H1 (cell line): ENCODE results near the gene SOX1. TPM values are rescaled to one million over a fixed set of nuclear protein-coding genes. Genes with fewer than 3 reads are reported as not detected.
A peak's percentile ranks its signal among the peaks of the same experiment; 100 is the strongest.

Source experiments
- BACH1 ChIP-seq: IDR thresholded peaks from 2 replicates; pipeline ENCODE4 v1.6.1; 2012; ENCODE audit warnings: low read length, improper control_type of control experiment
- JUN ChIP-seq: IDR thresholded peaks from 2 replicates; pipeline ENCODE4 v1.6.1; 2011; ENCODE audit warnings: low read depth, mild to moderate bottlenecking, improper control_type of control experiment, low read length
- MAX ChIP-seq: IDR thresholded peaks from 2 replicates; pipeline ENCODE4 v1.6.1; 2012; ENCODE audit warnings: inconsistent platforms
- POU5F1 ChIP-seq: IDR thresholded peaks from 2 replicates; pipeline ENCODE4 v1.6.1; 2011; ENCODE audit warnings: low read depth, mild to moderate bottlenecking, low read length, moderate library complexity
- SAP30 ChIP-seq: fragments of 300-600 bp; sonication (generic); IDR thresholded peaks from 2 replicates; pipeline ENCODE4 v1.7.1; 2012; ENCODE audit warnings: low read length, moderate library complexity, mild to moderate bottlenecking, inconsistent platforms; ENCODE audit not compliant: insufficient read depth, insufficient replicate concordance
- TBP ChIP-seq: IDR thresholded peaks from 2 replicates; pipeline ENCODE4 v1.6.1; 2011; ENCODE audit warnings: low read depth, low read length, improper control_type of control experiment
- polyA plus RNA-seq, 7 experiments: library from polyadenylated mRNA; depleted of rRNA in 3 of 7; stranded (reverse) in 5 of 7; unstranded in 2 of 7; fragments of >200 nt in 5 of 7; fragments of 200-250 nt in 2 of 7; gene quantifications; 1 replicate in 5 of 7; 2 replicates in 1 of 7; 4 replicates in 1 of 7; pipeline versions ENCODE4 v1.2.1 to v1.2.3, GENCODE V29; 2011 to 2013; ENCODE audit warnings: missing spikeins in 2 of 7, mixed read lengths in 2 of 7
- total RNA-seq: library from RNA; stranded (reverse); fragmentation: NEBNext Ultra II Directional; extraction: Animal tissue kit (Norgen Biotek cat#: 25700); gene quantifications from 2 replicates; pipeline ENCODE4 v1.2.1, GENCODE V29; 2021
- TF ChIP-seq, protein P1 (sequence below): fragments of 300-600 bp; sonication (generic); IDR thresholded peaks from 2 replicates; pipeline ENCODE4 v1.7.1; 2012; ENCODE audit warnings: low read length, moderate library complexity, mild to moderate bottlenecking, inconsistent platforms; ENCODE audit not compliant: insufficient replicate concordance
- TF ChIP-seq, protein P2 (sequence below): IDR thresholded peaks from 2 replicates; pipeline ENCODE4 v1.6.1; 2011; ENCODE audit warnings: low read depth, mild to moderate bottlenecking, low read length; ENCODE audit not compliant: insufficient read depth

SOX1 gene
- total and polyA plus RNA-seq, 2 of the 8 experiments (the other 6 are each of a cell fraction or from before 2014, with no cell fraction given), result 0.03 to 0.09 TPM

DNA sequence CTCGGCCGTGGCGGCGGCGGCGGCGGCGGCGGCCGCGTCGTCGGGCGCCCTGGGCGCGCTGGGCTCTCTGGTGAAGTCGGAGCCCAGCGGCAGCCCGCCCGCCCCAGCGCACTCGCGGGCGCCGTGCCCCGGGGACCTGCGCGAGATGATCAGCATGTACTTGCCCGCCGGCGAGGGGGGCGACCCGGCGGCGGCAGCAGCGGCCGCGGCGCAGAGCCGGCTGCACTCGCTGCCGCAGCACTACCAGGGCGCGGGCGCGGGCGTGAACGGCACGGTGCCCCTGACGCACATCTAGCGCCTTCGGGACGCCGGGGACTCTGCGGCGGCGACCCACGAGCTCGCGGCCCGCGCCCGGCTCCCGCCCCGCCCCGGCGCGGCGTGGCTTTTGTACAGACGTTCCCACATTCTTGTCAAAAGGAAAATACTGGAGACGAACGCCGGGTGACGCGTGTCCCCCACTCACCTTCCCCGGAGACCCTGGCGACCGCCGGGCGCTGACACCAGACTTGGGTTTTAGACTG, 1.7 kb downstream of the SOX1 start (continued):
- TF ChIP-seq, protein P1, sequence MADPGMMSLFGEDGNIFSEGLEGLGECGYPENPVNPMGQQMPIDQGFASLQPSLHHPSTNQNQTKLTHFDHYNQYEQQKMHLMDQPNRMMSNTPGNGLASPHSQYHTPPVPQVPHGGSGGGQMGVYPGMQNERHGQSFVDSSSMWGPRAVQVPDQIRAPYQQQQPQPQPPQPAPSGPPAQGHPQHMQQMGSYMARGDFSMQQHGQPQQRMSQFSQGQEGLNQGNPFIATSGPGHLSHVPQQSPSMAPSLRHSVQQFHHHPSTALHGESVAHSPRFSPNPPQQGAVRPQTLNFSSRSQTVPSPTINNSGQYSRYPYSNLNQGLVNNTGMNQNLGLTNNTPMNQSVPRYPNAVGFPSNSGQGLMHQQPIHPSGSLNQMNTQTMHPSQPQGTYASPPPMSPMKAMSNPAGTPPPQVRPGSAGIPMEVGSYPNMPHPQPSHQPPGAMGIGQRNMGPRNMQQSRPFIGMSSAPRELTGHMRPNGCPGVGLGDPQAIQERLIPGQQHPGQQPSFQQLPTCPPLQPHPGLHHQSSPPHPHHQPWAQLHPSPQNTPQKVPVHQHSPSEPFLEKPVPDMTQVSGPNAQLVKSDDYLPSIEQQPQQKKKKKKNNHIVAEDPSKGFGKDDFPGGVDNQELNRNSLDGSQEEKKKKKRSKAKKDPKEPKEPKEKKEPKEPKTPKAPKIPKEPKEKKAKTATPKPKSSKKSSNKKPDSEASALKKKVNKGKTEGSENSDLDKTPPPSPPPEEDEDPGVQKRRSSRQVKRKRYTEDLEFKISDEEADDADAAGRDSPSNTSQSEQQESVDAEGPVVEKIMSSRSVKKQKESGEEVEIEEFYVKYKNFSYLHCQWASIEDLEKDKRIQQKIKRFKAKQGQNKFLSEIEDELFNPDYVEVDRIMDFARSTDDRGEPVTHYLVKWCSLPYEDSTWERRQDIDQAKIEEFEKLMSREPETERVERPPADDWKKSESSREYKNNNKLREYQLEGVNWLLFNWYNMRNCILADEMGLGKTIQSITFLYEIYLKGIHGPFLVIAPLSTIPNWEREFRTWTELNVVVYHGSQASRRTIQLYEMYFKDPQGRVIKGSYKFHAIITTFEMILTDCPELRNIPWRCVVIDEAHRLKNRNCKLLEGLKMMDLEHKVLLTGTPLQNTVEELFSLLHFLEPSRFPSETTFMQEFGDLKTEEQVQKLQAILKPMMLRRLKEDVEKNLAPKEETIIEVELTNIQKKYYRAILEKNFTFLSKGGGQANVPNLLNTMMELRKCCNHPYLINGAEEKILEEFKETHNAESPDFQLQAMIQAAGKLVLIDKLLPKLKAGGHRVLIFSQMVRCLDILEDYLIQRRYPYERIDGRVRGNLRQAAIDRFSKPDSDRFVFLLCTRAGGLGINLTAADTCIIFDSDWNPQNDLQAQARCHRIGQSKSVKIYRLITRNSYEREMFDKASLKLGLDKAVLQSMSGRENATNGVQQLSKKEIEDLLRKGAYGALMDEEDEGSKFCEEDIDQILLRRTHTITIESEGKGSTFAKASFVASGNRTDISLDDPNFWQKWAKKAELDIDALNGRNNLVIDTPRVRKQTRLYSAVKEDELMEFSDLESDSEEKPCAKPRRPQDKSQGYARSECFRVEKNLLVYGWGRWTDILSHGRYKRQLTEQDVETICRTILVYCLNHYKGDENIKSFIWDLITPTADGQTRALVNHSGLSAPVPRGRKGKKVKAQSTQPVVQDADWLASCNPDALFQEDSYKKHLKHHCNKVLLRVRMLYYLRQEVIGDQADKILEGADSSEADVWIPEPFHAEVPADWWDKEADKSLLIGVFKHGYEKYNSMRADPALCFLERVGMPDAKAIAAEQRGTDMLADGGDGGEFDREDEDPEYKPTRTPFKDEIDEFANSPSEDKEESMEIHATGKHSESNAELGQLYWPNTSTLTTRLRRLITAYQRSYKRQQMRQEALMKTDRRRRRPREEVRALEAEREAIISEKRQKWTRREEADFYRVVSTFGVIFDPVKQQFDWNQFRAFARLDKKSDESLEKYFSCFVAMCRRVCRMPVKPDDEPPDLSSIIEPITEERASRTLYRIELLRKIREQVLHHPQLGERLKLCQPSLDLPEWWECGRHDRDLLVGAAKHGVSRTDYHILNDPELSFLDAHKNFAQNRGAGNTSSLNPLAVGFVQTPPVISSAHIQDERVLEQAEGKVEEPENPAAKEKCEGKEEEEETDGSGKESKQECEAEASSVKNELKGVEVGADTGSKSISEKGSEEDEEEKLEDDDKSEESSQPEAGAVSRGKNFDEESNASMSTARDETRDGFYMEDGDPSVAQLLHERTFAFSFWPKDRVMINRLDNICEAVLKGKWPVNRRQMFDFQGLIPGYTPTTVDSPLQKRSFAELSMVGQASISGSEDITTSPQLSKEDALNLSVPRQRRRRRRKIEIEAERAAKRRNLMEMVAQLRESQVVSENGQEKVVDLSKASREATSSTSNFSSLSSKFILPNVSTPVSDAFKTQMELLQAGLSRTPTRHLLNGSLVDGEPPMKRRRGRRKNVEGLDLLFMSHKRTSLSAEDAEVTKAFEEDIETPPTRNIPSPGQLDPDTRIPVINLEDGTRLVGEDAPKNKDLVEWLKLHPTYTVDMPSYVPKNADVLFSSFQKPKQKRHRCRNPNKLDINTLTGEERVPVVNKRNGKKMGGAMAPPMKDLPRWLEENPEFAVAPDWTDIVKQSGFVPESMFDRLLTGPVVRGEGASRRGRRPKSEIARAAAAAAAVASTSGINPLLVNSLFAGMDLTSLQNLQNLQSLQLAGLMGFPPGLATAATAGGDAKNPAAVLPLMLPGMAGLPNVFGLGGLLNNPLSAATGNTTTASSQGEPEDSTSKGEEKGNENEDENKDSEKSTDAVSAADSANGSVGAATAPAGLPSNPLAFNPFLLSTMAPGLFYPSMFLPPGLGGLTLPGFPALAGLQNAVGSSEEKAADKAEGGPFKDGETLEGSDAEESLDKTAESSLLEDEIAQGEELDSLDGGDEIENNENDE, result no peak
- TF ChIP-seq BACH1, result no peak
- TF ChIP-seq POU5F1, result no peak
- TF ChIP-seq MAX, result 0 out of 2 replicates have a peak, but pooled peaks have one; percentile 0
- no peak for TF ChIP-seq TBP
- TF ChIP-seq SAP30, result no peak
- TF ChIP-seq JUN, result no peak
- TF ChIP-seq, protein P2, sequence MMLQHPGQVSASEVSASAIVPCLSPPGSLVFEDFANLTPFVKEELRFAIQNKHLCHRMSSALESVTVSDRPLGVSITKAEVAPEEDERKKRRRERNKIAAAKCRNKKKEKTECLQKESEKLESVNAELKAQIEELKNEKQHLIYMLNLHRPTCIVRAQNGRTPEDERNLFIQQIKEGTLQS, result no peak
